Fibroblast of lung (primary cell): Measurements from ENCODE around the gene KCNIP1. TPM values are rescaled to one million over a fixed set of nuclear protein-coding genes. Genes with fewer than 3 reads are reported as not detected.

ENCODE experiments used
- DNase-seq, 2 donors: peaks; one replicate each; pipeline versions ENCODE4 v3.0.0 to v3.0.0-alpha.2; 2010; ENCODE audit warnings: low read depth in 2 of 2
- H2AFZ ChIP-seq: 2 replicates; pipeline ENCODE4 v1.5.1; 2012; ENCODE audit warnings: low read length, control low read depth, inconsistent platforms
- H3K27ac ChIP-seq: 2 replicates; pipeline ENCODE4 v1.5.1; 2011; ENCODE audit warnings: low read length, control low read depth; ENCODE audit not compliant: insufficient read depth
- H3K27me3 ChIP-seq: 2 replicates; pipeline ENCODE4 v1.5.1; 2011; ENCODE audit warnings: mild to moderate bottlenecking, low read length; ENCODE audit not compliant: control insufficient read depth, insufficient read depth
- H3K36me3 ChIP-seq: 2 replicates; pipeline ENCODE4 v1.5.1; 2011; ENCODE audit warnings: low read length; ENCODE audit not compliant: control insufficient read depth, insufficient read depth
- H3K4me1 ChIP-seq: 2 replicates; pipeline ENCODE4 v1.5.1; 2011; ENCODE audit warnings: low read length; ENCODE audit not compliant: control insufficient read depth, insufficient read depth; ENCODE audit errors: extremely low read depth
- H3K4me2 ChIP-seq: 2 replicates; pipeline ENCODE4 v1.5.1; 2011; ENCODE audit warnings: low read length, control low read depth; ENCODE audit not compliant: insufficient read depth; ENCODE audit errors: extremely low read depth
- H3K4me3 ChIP-seq, 4 experiments: fragments of 200-600 bp in 1 of 4; sonication (generic) in 1 of 4; replicated peaks in 1 of 4; 2 replicates each; pipeline ENCODE4 v1.5.1; 2011 to 2016; ENCODE audit warnings: low read length in 4 of 4, low read depth in 3 of 4, mild to moderate bottlenecking in 3 of 4, control low read depth in 2 of 4, inconsistent platforms in 1 of 4, mixed read lengths in 1 of 4; ENCODE audit not compliant: insufficient read depth in 1 of 4; ENCODE audit errors: control extremely low read depth in 1 of 4
- H3K79me2 ChIP-seq: 2 replicates; pipeline ENCODE4 v1.5.1; 2012; ENCODE audit warnings: mild to moderate bottlenecking, low read length, inconsistent platforms; ENCODE audit not compliant: control insufficient read depth, insufficient read depth
- H3K9ac ChIP-seq: 2 replicates; pipeline ENCODE4 v1.5.1; 2011; ENCODE audit warnings: mild to moderate bottlenecking, low read length, control low read depth; ENCODE audit not compliant: insufficient read depth
- H3K9me3 ChIP-seq: 2 replicates; pipeline ENCODE4 v1.5.1; 2012; ENCODE audit warnings: low read depth, low read length; ENCODE audit not compliant: control insufficient read depth, insufficient read depth
- H4K20me1 ChIP-seq: 2 replicates; pipeline ENCODE4 v1.5.1; 2011; ENCODE audit warnings: low read length; ENCODE audit not compliant: control insufficient read depth, insufficient read depth; ENCODE audit errors: extremely low read depth
- EZH2 ChIP-seq: IDR thresholded peaks from 2 replicates; pipeline ENCODE4 v1.5.1; 2012; ENCODE audit warnings: low read length, control low read depth, mild to moderate bottlenecking; ENCODE audit errors: missing control alignments
- polyA plus RNA-seq, 2 donors: library from polyadenylated mRNA; depleted of rRNA in 1 of 2; stranded (reverse) in 1 of 2; unstranded in 1 of 2; fragments of >200 nt; gene quantifications; 2 replicates each; pipeline ENCODE4 v1.2.1, GENCODE V29; 2011 to 2012; ENCODE audit warnings: missing spikeins in 1 of 2
- total RNA-seq: library from RNA; depleted of rRNA; stranded (reverse); fragments of >200 nt; gene quantifications from 2 replicates; pipeline ENCODE4 v1.2.1, GENCODE V29; 2014
- TF ChIP-seq, protein P1 (sequence below), 2 donors: IDR thresholded peaks in 1 of 2; conservative IDR thresholded peaks in 1 of 2; 1 replicate in 1 of 2; 2 replicates in 1 of 2; pipeline ENCODE4 v1.5.1; 2011 to 2012; ENCODE audit warnings: low read length in 2 of 2, control low read depth in 1 of 2, inconsistent platforms in 1 of 2, low read depth in 1 of 2, mild to moderate bottlenecking in 1 of 2

Gene KCNIP1
- total and polyA plus RNA-seq, 2 donors (not counting 1 experiment from before 2014, with no cell fraction given): not detected

DNA sequence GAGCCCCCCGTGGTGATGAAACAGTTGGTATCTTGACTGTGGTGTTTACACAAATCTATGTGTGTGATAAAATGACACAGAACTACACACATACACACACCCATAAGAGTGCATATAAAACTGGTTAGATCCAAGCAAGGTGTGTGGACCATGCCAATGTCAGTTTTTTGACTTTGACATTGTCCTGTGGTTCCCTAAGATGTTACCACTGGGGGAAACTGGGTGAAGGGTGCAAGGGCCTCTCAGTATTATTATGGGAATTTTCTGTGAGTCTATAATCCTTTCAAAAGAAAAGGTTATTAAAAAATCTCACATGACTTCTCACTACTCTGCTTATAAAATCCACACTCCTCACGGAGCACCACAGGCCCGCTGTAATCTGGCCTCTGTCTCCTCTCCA lies 13.4 kb upstream of the KCNIP1 start:
- TF ChIP-seq, protein P1, sequence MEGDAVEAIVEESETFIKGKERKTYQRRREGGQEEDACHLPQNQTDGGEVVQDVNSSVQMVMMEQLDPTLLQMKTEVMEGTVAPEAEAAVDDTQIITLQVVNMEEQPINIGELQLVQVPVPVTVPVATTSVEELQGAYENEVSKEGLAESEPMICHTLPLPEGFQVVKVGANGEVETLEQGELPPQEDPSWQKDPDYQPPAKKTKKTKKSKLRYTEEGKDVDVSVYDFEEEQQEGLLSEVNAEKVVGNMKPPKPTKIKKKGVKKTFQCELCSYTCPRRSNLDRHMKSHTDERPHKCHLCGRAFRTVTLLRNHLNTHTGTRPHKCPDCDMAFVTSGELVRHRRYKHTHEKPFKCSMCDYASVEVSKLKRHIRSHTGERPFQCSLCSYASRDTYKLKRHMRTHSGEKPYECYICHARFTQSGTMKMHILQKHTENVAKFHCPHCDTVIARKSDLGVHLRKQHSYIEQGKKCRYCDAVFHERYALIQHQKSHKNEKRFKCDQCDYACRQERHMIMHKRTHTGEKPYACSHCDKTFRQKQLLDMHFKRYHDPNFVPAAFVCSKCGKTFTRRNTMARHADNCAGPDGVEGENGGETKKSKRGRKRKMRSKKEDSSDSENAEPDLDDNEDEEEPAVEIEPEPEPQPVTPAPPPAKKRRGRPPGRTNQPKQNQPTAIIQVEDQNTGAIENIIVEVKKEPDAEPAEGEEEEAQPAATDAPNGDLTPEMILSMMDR (conservative IDR thresholded peaks at IDR 0.05 in 1 of 2, IDR thresholded peaks at IDR 0.05 in 1 of 2; ENCODE audit: low read depth in 1 of 2, low read length in 2 of 2): no peak
- no peak for TF ChIP-seq EZH2
- no peak overlapping the region for H3K4me2 ChIP-seq
- H3K27ac ChIP-seq: no peak overlapping the region

DNA sequence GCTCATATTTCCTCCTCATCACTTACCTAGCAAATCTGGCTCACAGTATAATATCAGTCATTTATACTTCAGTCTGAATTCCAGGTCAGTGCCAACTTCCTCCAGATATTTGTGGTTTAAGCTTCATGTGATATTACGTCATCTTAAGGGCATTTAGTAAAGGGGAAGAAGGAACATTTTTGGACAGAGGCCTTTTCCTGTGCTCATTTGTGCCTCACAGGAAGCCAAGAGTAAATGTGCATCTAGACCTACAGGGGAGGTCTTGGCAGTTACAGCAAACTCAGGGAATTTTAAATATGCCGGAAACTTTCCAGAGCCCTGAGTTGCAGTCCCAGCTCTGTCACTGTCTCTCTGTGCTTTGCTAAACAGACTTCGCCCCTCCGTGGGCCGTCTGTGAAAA lies 12.3 kb upstream of the KCNIP1 start:
- Histone ChIP-seq H3K9me3 (no peaks in the 10 kb centered on the region), H3K27me3 (no peaks in the 10 kb centered on the region), H2AFZ (no peak overlapping the region), H3K9ac (no peak overlapping the region), H3K4me3 (no peak overlapping the region), H3K4me1 (peaks cover 5% of the 10 kb centered on the region), H3K27ac (peak overlapping the region; percentile 45), H3K4me2 (no peak overlapping the region), H4K20me1 (no peaks in the 10 kb centered on the region), H3K79me2 (no peaks in the 10 kb centered on the region), H3K36me3 (no peaks in the 10 kb centered on the region)
- TF ChIP-seq, protein P1 (conservative IDR thresholded peaks at IDR 0.05 in 1 of 2, IDR thresholded peaks at IDR 0.05 in 1 of 2; ENCODE audit: low read depth in 1 of 2, low read length in 2 of 2): no peak
- TF ChIP-seq EZH2: no peak
- DNase-seq: peak; percentile 83 to 98

More for the DNA sequence above, 13.4 kb upstream of the KCNIP1 start:
- H3K9ac ChIP-seq: no peak overlapping the region
- H4K20me1 ChIP-seq: no peaks in the 10 kb centered on the region
- H3K79me2 ChIP-seq: no peaks in the 10 kb centered on the region
- H3K4me3 ChIP-seq: no peak overlapping the region
- H3K27me3 ChIP-seq: no peaks in the 10 kb centered on the region
- no peak overlapping the region for H2AFZ ChIP-seq
- no peaks in the 10 kb centered on the region for H3K36me3 ChIP-seq
- H3K4me1 ChIP-seq: peaks cover 5% of the 10 kb centered on the region
- DNase-seq: no peak
- H3K9me3 ChIP-seq: no peaks in the 10 kb centered on the region

DNA sequence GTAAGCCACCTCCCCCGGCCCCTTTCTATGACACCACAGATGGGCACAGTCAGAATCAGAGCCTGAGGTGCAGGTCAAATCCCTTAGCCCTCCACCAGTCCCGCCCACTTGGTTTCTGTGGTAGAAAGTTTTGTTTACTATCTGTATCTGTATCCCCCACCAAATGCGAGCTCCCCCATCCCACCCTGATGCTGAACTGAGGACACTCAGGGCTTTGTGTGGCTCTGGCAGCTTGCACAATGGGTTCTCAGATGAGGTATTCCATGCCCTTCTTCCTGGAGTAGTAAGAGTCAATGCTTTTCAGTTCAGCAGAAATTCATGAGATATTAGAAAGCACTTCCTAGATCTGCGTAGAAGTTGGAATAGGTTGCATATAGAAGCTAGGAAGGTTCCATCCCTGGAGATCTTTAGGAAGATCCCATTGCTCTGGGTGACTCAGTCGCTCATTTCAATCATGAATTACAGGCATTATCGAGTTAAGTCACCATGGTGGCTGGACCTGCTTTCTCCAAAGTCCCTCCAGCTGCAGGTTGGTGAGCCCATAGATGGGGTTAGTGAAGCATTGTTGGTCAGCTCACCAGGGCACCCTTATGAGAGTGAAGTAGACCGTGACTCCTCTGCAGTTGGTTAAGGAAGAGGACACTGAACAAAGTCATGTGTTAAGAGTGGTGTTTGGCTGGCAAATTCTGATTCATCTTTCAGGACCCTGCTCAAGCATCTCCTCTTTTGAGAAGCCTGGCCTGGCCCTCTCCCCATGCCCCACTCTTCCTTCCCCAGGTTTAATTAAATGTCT lies 10.6 kb upstream of the KCNIP1 start:
- no peak for DNase-seq
- no peaks in the 10 kb centered on the region for H3K79me2 ChIP-seq
- no peaks in the 10 kb centered on the region for H4K20me1 ChIP-seq
- H3K4me1 ChIP-seq: peaks cover 5% of the 10 kb centered on the region
- no peak overlapping the region for H3K27ac ChIP-seq
- H3K27me3 ChIP-seq: no peaks in the 10 kb centered on the region
- no peak overlapping the region for H3K4me3 ChIP-seq
- TF ChIP-seq, protein P1 (conservative IDR thresholded peaks at IDR 0.05 in 1 of 2, IDR thresholded peaks at IDR 0.05 in 1 of 2; ENCODE audit: low read depth in 1 of 2, low read length in 2 of 2): no peak
- no peak for TF ChIP-seq EZH2
- no peak overlapping the region for H2AFZ ChIP-seq
- no peaks in the 10 kb centered on the region for H3K36me3 ChIP-seq
- no peaks in the 10 kb centered on the region for H3K9me3 ChIP-seq
- H3K4me2 ChIP-seq: no peak overlapping the region
- H3K9ac ChIP-seq: no peak overlapping the region
